K562 (cell line): ENCODE measurements around the gene ZDHHC24. TPM values are rescaled to one million over a fixed set of nuclear protein-coding genes. Genes with fewer than 3 reads are reported as not detected.

Experiments used
- BRCA1 ChIP-seq, 2 experiments: fragments of 450-650 bp in 1 of 2; sonication (generic) in 1 of 2; formaldehyde crosslinking in 1 of 2; IDR thresholded peaks; 2 replicates each; pipeline versions ENCODE4 v1.5.0 to v1.6.1; 2017 to 2020; ENCODE audit warnings: mild to moderate bottlenecking in 1 of 2, missing genetic modification reagents in 1 of 2
- CXXC5 ChIP-seq: fragments of 250-450 bp; sonication (Bioruptor Pico); IDR thresholded peaks from 2 replicates; pipeline ENCODE4 v1.8.0; 2022; ENCODE audit warnings: inconsistent platforms, mild to moderate bottlenecking, moderate library complexity
- DNMT1 ChIP-seq: fragments of 450-650 bp; IDR thresholded peaks from 2 replicates; pipeline ENCODE4 v1.6.1; 2016; ENCODE audit warnings: antibody characterized with exemption, mild to moderate bottlenecking
- ELF1 ChIP-seq: fragments of 200-800 bp; sonication (Bioruptor generic); IDR thresholded peaks from 2 replicates; pipeline ENCODE4 v1.6.1; 2016; ENCODE audit warnings: missing genetic modification characterization, missing compliant biosample characterization
- FOXM1 ChIP-seq, 2 experiments: fragments of 450-650 bp in 1 of 2; sonication (generic) in 1 of 2; formaldehyde crosslinking in 1 of 2; IDR thresholded peaks; 2 replicates each; pipeline versions ENCODE4 v1.6.1 to v1.9.0; 2017 to 2022; ENCODE audit warnings: low read depth in 2 of 2, mild to moderate bottlenecking in 2 of 2, missing genetic modification reagents in 1 of 2, moderate library complexity in 1 of 2
- MCM7 ChIP-seq, 2 experiments: fragments of 450-650 bp; IDR thresholded peaks; 2 replicates each; pipeline ENCODE4 v1.6.1; 2016 to 2018
- MECOM ChIP-seq: fragments of 250-450 bp; sonication (Bioruptor Pico); IDR thresholded peaks from 2 replicates; pipeline ENCODE4 v1.8.0; 2022; ENCODE audit warnings: inconsistent platforms
- MTA2 ChIP-seq: fragments of 450-650 bp; IDR thresholded peaks from 2 replicates; pipeline ENCODE4 v1.6.1; 2016; ENCODE audit warnings: low read depth
- SAP30 ChIP-seq: fragments of 200-600 bp; sonication (generic); IDR thresholded peaks from 2 replicates; pipeline ENCODE4 v1.6.1; 2012; ENCODE audit warnings: borderline replicate concordance, low read depth, mild to moderate bottlenecking, moderate library complexity, low read length, control low read depth, inconsistent platforms; ENCODE audit not compliant: insufficient read depth, poor library complexity, severe bottlenecking
- SIN3B ChIP-seq: fragments of 450-650 bp; IDR thresholded peaks from 2 replicates; pipeline ENCODE4 v1.6.1; 2017; ENCODE audit warnings: low read depth, mild to moderate bottlenecking, moderate library complexity
- SMC3 ChIP-seq: conservative IDR thresholded peaks from 2 replicates; pipeline ENCODE4 v1.6.1; 2011; ENCODE audit warnings: low read depth, low read length, improper control_type of control experiment; ENCODE audit not compliant: insufficient read depth
- TCF7L2 ChIP-seq: fragments of 150-350 bp; IDR thresholded peaks from 2 replicates; pipeline ENCODE4 v1.6.1; 2016; ENCODE audit warnings: low read depth, mild to moderate bottlenecking, low read length, moderate library complexity
- ZNF134 ChIP-seq: fragments of 250-450 bp; sonication (Bioruptor Pico); conservative IDR thresholded peaks from 2 replicates; pipeline ENCODE4 v1.4.0; 2020
- polyA plus RNA-seq, 8 experiments: library from polyadenylated mRNA; depleted of rRNA in 4 of 8; stranded (reverse) in 5 of 8; unstranded in 3 of 8; fragments of >200 nt; fragmentation: Nextera tagmentation in 2 of 8; fragmentation: Illumina TruSeq in 1 of 8; extraction: Ambion mirVana in 2 of 8; extraction: Trizol in 1 of 8; gene quantifications; 2 replicates each; pipeline versions ENCODE4 v1.2.1 to v1.2.3, GENCODE V29; 2011 to 2014; ENCODE audit warnings: inconsistent platforms in 1 of 8, missing spikeins in 1 of 8
- total RNA-seq, 7 experiments: library from RNA; depleted of rRNA in 6 of 7; stranded (reverse); fragments of >200 nt in 6 of 7; fragmentation: Illumina TruSeq in 2 of 7; extraction: Trizol in 2 of 7; gene quantifications; 2 replicates each; pipeline versions ENCODE4 v1.2.1 to v1.2.3, GENCODE V29; 2011 to 2021; ENCODE audit warnings: low replicate concordance in 1 of 7
- TF ChIP-seq, protein P1 (sequence below): fragments of 450-650 bp; formaldehyde crosslinking; IDR thresholded peaks from 2 replicates; pipeline ENCODE4 v1.4.0; 2020; ENCODE audit warnings: mild to moderate bottlenecking, mixed read lengths
- TF ChIP-seq, protein P2 (sequence below): fragments of 450-650 bp; conservative IDR thresholded peaks from 2 replicates; pipeline ENCODE4 v1.6.1; 2016; ENCODE audit warnings: missing genetic modification characterization, low read depth, mild to moderate bottlenecking, missing compliant biosample characterization, moderate library complexity
- TF ChIP-seq, protein P3 (sequence below): fragments of 200-800 bp; sonication (Bioruptor generic); IDR thresholded peaks from 2 replicates; pipeline ENCODE4 v1.6.1; 2016; ENCODE audit warnings: missing genetic modification characterization, missing compliant biosample characterization
- TF ChIP-seq, protein P4 (sequence below): fragments of 450-650 bp; formaldehyde crosslinking; IDR thresholded peaks from 2 replicates; pipeline ENCODE4 v1.4.0; 2020; ENCODE audit warnings: mild to moderate bottlenecking, moderate library complexity

ZDHHC24 gene
- total and polyA plus RNA-seq, 9 of the 15 experiments (the other 6 are each of a cell fraction or from before 2014, with no cell fraction given) = 0.45 to 11.2 (median 2.7) TPM

DNA sequence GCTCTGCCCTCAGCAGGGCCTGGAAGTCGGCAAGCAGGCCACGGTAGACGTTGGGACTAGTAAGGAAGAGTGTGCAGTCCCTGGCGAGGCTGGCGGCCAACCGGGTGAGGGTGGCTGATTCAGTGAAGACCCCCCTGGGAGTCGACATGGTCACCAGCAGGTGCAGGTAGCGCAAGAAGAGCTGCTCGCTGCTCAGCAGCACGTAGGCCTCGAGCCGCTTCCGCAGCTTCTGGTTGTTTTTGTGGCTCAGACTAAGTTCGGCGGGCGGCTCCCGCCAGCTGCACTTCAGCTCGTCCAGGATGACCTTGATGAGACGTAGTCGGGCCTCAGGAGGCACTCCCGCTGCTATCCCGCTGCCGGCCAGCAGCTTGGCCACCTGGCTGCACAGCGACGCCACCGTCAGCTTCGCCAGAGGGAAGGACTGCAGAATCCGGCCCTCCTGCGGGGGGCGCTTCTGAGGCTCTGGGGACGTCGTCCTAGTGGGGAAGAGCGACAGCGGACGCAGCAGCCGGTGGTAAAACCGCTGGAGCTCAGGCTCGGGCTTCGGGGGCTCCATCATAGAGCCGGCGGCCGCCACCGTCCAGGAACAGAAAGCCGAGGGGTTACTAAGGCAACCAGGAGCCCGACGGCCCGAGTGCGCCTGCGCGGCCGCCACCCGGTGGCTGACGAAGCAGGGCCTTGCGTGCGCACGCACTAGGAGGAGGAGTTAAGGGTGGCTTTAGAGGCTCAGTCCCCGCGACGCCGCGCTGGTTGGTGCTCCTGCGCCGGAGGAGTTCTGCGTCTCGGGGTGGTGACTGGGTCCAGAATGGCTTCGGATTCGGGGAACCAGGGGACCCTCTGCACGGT lies 46.8 kb upstream of the ZDHHC24 start, which contains the start of the genes CCDC87 and CCS (continued):
- TF ChIP-seq, protein P1, sequence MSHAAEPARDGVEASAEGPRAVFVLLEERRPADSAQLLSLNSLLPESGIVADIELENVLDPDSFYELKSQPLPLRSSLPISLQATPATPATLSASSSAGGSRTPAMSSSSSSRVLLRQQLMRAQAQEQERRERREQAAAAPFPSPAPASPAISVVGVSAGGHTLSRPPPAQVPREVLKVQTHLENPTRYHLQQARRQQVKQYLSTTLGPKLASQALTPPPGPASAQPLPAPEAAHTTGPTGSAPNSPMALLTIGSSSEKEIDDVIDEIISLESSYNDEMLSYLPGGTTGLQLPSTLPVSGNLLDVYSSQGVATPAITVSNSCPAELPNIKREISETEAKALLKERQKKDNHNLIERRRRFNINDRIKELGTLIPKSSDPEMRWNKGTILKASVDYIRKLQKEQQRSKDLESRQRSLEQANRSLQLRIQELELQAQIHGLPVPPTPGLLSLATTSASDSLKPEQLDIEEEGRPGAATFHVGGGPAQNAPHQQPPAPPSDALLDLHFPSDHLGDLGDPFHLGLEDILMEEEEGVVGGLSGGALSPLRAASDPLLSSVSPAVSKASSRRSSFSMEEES (CRISPR knock-in tag) = no peak
- TF ChIP-seq DNMT1 (no peak), MECOM (CRISPR knock-in tag) (no peak), FOXM1 (IDR thresholded peaks at IDR 0.05; ENCODE audit: low read depth) (no peak), FOXM1 (CRISPR knock-in tag; IDR thresholded peaks at IDR 0.05; ENCODE audit: low read depth) (no peak), ELF1 (tag) (no peak), ZNF134 (CRISPR knock-in tag) (no peak), SMC3 (peak; percentile 36; the same call in 1 of the 2 replicates), TCF7L2 (no peak), CXXC5 (CRISPR knock-in tag) (peak; percentile 80), SIN3B (no peak), BRCA1 (IDR thresholded peaks at IDR 0.05) (no peak), BRCA1 (CRISPR knock-in tag; IDR thresholded peaks at IDR 0.05) (no peak), MCM7 (IDR thresholded peaks at IDR 0.05) (no peak), MTA2 (no peak), SAP30 (peak; percentile 74)
- TF ChIP-seq, protein P2, sequence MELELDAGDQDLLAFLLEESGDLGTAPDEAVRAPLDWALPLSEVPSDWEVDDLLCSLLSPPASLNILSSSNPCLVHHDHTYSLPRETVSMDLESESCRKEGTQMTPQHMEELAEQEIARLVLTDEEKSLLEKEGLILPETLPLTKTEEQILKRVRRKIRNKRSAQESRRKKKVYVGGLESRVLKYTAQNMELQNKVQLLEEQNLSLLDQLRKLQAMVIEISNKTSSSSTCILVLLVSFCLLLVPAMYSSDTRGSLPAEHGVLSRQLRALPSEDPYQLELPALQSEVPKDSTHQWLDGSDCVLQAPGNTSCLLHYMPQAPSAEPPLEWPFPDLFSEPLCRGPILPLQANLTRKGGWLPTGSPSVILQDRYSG (tag) = no peak
- TF ChIP-seq, protein P3, sequence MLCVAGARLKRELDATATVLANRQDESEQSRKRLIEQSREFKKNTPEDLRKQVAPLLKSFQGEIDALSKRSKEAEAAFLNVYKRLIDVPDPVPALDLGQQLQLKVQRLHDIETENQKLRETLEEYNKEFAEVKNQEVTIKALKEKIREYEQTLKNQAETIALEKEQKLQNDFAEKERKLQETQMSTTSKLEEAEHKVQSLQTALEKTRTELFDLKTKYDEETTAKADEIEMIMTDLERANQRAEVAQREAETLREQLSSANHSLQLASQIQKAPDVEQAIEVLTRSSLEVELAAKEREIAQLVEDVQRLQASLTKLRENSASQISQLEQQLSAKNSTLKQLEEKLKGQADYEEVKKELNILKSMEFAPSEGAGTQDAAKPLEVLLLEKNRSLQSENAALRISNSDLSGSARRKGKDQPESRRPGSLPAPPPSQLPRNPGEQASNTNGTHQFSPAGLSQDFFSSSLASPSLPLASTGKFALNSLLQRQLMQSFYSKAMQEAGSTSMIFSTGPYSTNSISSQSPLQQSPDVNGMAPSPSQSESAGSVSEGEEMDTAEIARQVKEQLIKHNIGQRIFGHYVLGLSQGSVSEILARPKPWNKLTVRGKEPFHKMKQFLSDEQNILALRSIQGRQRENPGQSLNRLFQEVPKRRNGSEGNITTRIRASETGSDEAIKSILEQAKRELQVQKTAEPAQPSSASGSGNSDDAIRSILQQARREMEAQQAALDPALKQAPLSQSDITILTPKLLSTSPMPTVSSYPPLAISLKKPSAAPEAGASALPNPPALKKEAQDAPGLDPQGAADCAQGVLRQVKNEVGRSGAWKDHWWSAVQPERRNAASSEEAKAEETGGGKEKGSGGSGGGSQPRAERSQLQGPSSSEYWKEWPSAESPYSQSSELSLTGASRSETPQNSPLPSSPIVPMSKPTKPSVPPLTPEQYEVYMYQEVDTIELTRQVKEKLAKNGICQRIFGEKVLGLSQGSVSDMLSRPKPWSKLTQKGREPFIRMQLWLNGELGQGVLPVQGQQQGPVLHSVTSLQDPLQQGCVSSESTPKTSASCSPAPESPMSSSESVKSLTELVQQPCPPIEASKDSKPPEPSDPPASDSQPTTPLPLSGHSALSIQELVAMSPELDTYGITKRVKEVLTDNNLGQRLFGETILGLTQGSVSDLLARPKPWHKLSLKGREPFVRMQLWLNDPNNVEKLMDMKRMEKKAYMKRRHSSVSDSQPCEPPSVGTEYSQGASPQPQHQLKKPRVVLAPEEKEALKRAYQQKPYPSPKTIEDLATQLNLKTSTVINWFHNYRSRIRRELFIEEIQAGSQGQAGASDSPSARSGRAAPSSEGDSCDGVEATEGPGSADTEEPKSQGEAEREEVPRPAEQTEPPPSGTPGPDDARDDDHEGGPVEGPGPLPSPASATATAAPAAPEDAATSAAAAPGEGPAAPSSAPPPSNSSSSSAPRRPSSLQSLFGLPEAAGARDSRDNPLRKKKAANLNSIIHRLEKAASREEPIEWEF (CRISPR knock-in tag) = no peak
- TF ChIP-seq, protein P4, sequence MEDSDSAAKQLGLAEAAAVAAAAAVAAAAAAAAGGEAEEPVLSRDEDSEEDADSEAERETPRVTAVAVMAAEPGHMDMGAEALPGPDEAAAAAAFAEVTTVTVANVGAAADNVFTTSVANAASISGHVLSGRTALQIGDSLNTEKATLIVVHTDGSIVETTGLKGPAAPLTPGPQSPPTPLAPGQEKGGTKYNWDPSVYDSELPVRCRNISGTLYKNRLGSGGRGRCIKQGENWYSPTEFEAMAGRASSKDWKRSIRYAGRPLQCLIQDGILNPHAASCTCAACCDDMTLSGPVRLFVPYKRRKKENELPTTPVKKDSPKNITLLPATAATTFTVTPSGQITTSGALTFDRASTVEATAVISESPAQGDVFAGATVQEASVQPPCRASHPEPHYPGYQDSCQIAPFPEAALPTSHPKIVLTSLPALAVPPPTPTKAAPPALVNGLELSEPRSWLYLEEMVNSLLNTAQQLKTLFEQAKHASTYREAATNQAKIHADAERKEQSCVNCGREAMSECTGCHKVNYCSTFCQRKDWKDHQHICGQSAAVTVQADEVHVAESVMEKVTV (CRISPR knock-in tag) = no peak
